Smooth muscle cell (in vitro differentiated cells): ENCODE results near the gene TPO. TPM values are rescaled to one million over a fixed set of nuclear protein-coding genes. Genes with fewer than 3 reads are reported as not detected.

ENCODE experiments used
- DNase-seq: peaks from one replicate; lab custom pipeline; 2025; ENCODE audit not compliant: unreplicated experiment; lab: John Stamatoyannopoulos, UW
- H2AFZ ChIP-seq: fragments of 200-600 bp; sonication (generic); 2 replicates; pipeline ENCODE4 v1.6.0; 2016; ENCODE audit warnings: antibody characterized with exemption, low read depth, mild to moderate bottlenecking
- H3F3A ChIP-seq: fragments of 200-600 bp; sonication (generic); 2 replicates; pipeline ENCODE4 v1.6.0; 2017; ENCODE audit warnings: antibody characterized with exemption, low read depth
- H3K27ac ChIP-seq: fragments of 200-600 bp; sonication (generic); 2 replicates; pipeline ENCODE4 v1.5.1; 2016; ENCODE audit warnings: low read depth, mild to moderate bottlenecking
- H3K27me3 ChIP-seq: fragments of 200-600 bp; sonication (generic); 2 replicates; pipeline ENCODE4 v1.6.1; 2016; ENCODE audit warnings: low read depth, mild to moderate bottlenecking
- H3K36me3 ChIP-seq: fragments of 200-600 bp; sonication (generic); 2 replicates; pipeline ENCODE4 v1.5.1; 2016; ENCODE audit warnings: low read depth
- H3K4me1 ChIP-seq: fragments of 200-600 bp; sonication (generic); 2 replicates; pipeline ENCODE4 v1.5.1; 2016; ENCODE audit warnings: low read depth
- H3K4me2 ChIP-seq: fragments of 200-600 bp; sonication (generic); 2 replicates; pipeline ENCODE4 v1.6.0; 2016; ENCODE audit warnings: mild to moderate bottlenecking
- H3K4me3 ChIP-seq: fragments of 200-600 bp; sonication (generic); 2 replicates; pipeline ENCODE4 v1.5.1; 2016; ENCODE audit warnings: mild to moderate bottlenecking
- H3K79me2 ChIP-seq: fragments of 200-600 bp; sonication (generic); 2 replicates; pipeline ENCODE4 v1.6.0; 2016; ENCODE audit warnings: low read depth, mild to moderate bottlenecking
- H3K9ac ChIP-seq: fragments of 200-600 bp; sonication (generic); 2 replicates; pipeline ENCODE4 v1.6.0; 2016; ENCODE audit warnings: low read depth
- H3K9me3 ChIP-seq: fragments of 200-600 bp; sonication (generic); replicated peaks from 2 replicates; pipeline ENCODE4 v1.5.1; 2016; ENCODE audit warnings: low read depth
- H4K20me1 ChIP-seq: fragments of 200-600 bp; sonication (generic); 2 replicates; pipeline ENCODE4 v1.6.0; 2016; ENCODE audit warnings: low read depth
- WGBS: methylation state at CpG from one replicate; pipeline ENCODE4 v1.1.7; 2016; ENCODE audit warnings: low lambda C conversion rate; 5-methylcytosine and 5-hydroxymethylcytosine counted together
- polyA plus RNA-seq: library from polyadenylated mRNA; unstranded; fragments of >200 nt; fragmentation: Nextera tagmentation; extraction: Ambion mirVana; gene quantifications from 2 replicates; pipeline ENCODE4 v1.2.1, GENCODE V29; 2016
- total RNA-seq: library from RNA; depleted of rRNA; stranded (reverse); fragments of >200 nt; gene quantifications from 2 replicates; pipeline ENCODE4 v1.2.3, GENCODE V29; 2014
- TF ChIP-seq, protein P1 (sequence below): fragments of 200-600 bp; sonication (generic); IDR thresholded peaks from 2 replicates; pipeline ENCODE4 v1.5.1; 2017; ENCODE audit warnings: borderline replicate concordance, mild to moderate bottlenecking, antibody characterized with exemption; ENCODE audit not compliant: insufficient read depth, poor library complexity, severe bottlenecking

The TPO gene
- total and polyA plus RNA-seq, 2 experiments from 2014 or later: not detected

DNA sequence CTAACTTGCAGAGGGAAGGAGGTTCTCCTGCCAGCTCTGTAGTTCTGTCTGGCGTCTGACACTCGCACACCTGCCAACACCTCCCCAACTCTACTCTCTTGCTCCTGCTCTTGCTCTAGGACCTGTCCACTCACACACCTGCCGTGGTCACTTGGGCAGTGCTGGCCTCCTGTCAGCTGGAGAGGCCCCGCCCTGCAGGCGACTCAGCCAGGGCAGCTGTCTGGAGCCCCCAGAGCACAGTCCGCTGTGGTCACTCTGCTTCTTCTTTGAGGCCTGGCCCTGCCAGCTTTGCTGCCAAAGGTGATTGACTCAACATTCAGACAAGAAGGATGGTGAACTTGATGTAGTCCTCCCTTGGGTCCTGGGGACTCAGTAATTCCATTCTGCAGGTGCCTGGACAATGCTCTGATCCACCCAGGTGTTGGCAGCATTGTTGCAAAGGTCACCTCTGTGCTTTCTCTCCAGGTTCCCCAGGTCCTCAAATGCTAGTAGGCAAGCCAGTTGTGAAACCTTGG is 18.7 kb downstream of the TPO start:
- H3K4me2 ChIP-seq: no peak overlapping the region
- no peak for DNase-seq
- H4K20me1 ChIP-seq: no peaks in the 10 kb centered on the region
- H3K79me2 ChIP-seq: no peaks in the 10 kb centered on the region
- H3K36me3 ChIP-seq: no peaks in the 10 kb centered on the region
- TF ChIP-seq, protein P1, sequence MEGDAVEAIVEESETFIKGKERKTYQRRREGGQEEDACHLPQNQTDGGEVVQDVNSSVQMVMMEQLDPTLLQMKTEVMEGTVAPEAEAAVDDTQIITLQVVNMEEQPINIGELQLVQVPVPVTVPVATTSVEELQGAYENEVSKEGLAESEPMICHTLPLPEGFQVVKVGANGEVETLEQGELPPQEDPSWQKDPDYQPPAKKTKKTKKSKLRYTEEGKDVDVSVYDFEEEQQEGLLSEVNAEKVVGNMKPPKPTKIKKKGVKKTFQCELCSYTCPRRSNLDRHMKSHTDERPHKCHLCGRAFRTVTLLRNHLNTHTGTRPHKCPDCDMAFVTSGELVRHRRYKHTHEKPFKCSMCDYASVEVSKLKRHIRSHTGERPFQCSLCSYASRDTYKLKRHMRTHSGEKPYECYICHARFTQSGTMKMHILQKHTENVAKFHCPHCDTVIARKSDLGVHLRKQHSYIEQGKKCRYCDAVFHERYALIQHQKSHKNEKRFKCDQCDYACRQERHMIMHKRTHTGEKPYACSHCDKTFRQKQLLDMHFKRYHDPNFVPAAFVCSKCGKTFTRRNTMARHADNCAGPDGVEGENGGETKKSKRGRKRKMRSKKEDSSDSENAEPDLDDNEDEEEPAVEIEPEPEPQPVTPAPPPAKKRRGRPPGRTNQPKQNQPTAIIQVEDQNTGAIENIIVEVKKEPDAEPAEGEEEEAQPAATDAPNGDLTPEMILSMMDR: no peak
- no peak overlapping the region for H3K9ac ChIP-seq
- no peaks in the 10 kb centered on the region for H3K9me3 ChIP-seq
- no peak overlapping the region for H3K27ac ChIP-seq
- 93% methylated on average over 6 of the region's 6 CpGs for WGBS
- H3F3A ChIP-seq: no peaks in the 10 kb centered on the region
- no peak overlapping the region for H2AFZ ChIP-seq
- H3K4me3 ChIP-seq: no peak overlapping the region
- no peaks in the 10 kb centered on the region for H3K27me3 ChIP-seq
- H3K4me1 ChIP-seq: no peaks in the 10 kb centered on the region

DNA sequence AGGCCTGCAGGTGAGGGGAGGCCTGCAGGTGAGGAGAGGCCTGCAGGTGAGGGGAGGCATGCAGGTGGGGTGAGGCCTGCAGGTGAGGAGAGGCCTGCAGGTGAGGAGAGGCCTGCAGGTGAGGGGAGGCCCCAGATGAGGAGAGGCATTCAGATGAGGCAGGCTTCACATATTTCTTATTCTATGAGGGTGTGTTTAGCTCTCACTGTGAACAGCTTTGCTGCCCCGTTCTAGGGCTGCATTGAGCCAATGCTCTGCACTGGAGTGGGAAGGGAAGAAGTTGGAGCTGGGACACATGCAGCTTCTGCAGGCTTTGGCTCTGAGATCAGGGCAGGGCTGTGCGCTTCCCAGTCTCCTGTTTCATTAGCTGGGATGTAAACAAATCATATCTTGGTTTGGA is 19.5 kb downstream of the TPO start:
- Histone ChIP-seq H2AFZ (no peak overlapping the region), H3K4me3 (no peak overlapping the region), H3K9me3 (no peaks in the 10 kb centered on the region), H3K36me3 (no peaks in the 10 kb centered on the region), H3K27me3 (no peaks in the 10 kb centered on the region), H3K4me2 (no peak overlapping the region), H3K27ac (no peak overlapping the region), H4K20me1 (no peaks in the 10 kb centered on the region), H3K4me1 (no peaks in the 10 kb centered on the region), H3F3A (no peaks in the 10 kb centered on the region), H3K79me2 (no peaks in the 10 kb centered on the region), H3K9ac (no peak overlapping the region)
- TF ChIP-seq, protein P1: no peak
- no peak for DNase-seq
- 91% methylated on average over 2 of the region's 2 CpGs for WGBS

DNA sequence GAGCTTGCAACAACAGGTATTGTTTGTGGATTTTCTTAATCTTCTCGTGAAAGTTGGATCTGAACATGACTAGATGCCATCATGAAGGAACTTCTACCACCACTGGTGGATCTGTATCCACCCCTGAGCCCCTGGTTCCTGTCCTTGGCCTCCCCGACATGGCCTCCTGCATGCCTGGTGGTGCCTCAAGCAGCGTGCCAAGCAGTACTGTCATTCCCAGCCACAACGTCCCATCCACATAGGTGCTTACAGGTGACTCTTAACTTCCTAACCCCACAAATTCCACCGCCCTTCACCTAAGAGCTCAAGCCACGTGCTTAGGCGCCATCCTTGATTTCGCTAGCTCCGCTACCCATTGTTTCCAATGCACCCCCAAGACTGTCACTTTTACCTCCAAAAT is 23.1 kb downstream of the TPO start:
- H3K27me3 ChIP-seq: no peaks in the 10 kb centered on the region
- no peaks in the 10 kb centered on the region for H3F3A ChIP-seq
- H3K4me1 ChIP-seq: no peaks in the 10 kb centered on the region
- H4K20me1 ChIP-seq: no peaks in the 10 kb centered on the region
- no peak overlapping the region for H3K4me3 ChIP-seq
- no peak overlapping the region for H3K4me2 ChIP-seq
- H2AFZ ChIP-seq: no peak overlapping the region
- H3K9ac ChIP-seq: no peak overlapping the region
- 91% methylated on average over 9 of the region's 9 CpGs for WGBS
- TF ChIP-seq, protein P1: no peak
- no peaks in the 10 kb centered on the region for H3K36me3 ChIP-seq
- H3K9me3 ChIP-seq: no peaks in the 10 kb centered on the region
- no peak for DNase-seq
- H3K27ac ChIP-seq: no peak overlapping the region
- H3K79me2 ChIP-seq: no peaks in the 10 kb centered on the region

DNA sequence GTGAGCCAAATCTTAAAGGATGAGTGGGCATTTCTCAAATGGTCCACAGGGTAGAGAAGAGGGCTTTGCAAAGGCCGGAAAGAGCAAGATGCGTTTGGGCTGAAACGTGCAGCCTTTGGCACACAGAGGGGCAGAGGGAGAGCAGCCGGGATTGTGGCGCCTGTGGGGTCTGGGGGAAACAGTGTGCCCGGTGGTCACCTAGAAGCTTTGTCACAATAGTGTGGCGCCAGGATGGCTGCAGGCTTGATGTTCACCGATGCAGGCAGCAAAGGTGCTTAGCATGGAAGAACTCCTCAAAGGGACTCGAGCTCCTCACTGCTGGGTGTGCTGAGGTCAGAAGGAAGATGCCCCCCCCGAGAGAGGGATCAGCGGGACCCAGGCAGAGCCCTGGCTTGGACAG is 23.8 kb downstream of the TPO start:
- DNase-seq: no peak
- no peaks in the 10 kb centered on the region for H4K20me1 ChIP-seq
- 91% methylated on average over 11 of the region's 11 CpGs for WGBS

More for the DNA sequence above, 23.8 kb downstream of the TPO start:
- Histone ChIP-seq H3K9me3 (no peaks in the 10 kb centered on the region), H2AFZ (no peak overlapping the region), H3K27me3 (no peaks in the 10 kb centered on the region), H3K9ac (no peak overlapping the region), H3F3A (no peaks in the 10 kb centered on the region), H3K79me2 (no peaks in the 10 kb centered on the region), H3K27ac (no peak overlapping the region), H3K4me1 (no peaks in the 10 kb centered on the region), H3K4me3 (no peak overlapping the region), H3K4me2 (no peak overlapping the region), H3K36me3 (no peaks in the 10 kb centered on the region)
- TF ChIP-seq, protein P1: no peak
